ENCODE data around the gene SLC23A1. TPM values are rescaled to one million over a fixed set of nuclear protein-coding genes. Genes with fewer than 3 reads are reported as not detected.
A peak's percentile ranks its signal among the peaks of the same experiment; 100 is the strongest.

Gene SLC23A1
- total and polyA plus RNA-seq, 4 donors = 0.30 to 4.4 (median 0.79) TPM

DNA sequence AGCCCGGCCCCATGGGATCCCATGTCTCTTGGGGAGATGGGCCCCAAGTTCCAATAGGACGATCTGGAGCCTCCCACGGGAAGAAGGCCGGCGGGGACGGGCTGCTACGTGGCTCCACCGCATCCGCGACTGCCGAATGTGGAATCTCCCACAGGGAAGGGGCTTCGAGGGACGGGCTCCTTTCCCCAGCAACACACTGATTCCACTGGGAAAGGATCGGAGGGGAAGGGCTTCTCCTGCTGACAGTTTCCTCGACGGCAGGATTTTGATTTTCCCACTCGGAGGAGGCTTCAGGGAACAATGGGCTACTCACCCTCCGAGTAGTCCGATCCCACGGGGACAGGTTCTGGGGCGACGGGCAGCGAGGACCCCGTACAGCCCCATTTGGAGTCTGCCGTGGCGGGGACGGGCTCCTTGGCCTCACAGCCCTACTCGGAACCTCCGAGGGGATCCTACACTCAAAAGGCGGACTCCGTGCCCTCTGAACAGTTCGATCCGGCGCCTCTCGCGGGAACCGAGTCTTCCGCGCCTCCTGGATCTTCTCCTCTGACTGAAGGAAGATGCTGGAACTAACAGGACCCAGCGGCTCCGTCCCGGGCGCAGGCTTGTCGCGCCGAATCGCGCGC is 10.5 kb upstream of the SLC23A1 start:
- Histone ChIP-seq H3K4me1 (ENCODE audit: control insufficient read depth in 5 of 5, insufficient read depth in 5 of 5, low read length in 5 of 5) (peaks cover 0 to 23% (median under 1%) of the 10 kb centered on the region in 5 donors), H3K9me3 (ENCODE audit: control insufficient read depth in 4 of 4, insufficient read depth in 3 of 4, low read length in 3 of 4) (peaks cover 0 to 2% (median 0%) of the 10 kb centered on the region in 4 donors), H3K4me3 (peak overlapping the region; percentile 38), H3K36me3 (ENCODE audit: control insufficient read depth in 4 of 4, insufficient read depth in 4 of 4, low read length in 4 of 4) (no peaks in the 10 kb centered on the region), H3K9ac (ENCODE audit: insufficient read depth in 1 of 2, low read length in 2 of 2) (no peak overlapping the region), H3K27me3 (ENCODE audit: control insufficient read depth in 3 of 3, insufficient read depth in 3 of 3, low read length in 2 of 3) (peaks cover 0 to 27% (median 17%) of the 10 kb centered on the region in 3 donors), H3K27ac (ENCODE audit: low read depth in 1 of 2, low read length in 1 of 2) (peak overlapping the region in 1 of 2 donors; percentile 93)
- TF ChIP-seq CTCF (IDR thresholded peaks at IDR 0.05; ENCODE audit: control extremely low read depth, extremely low read depth) = no peak
- WGBS, 2 donors = 4 to 15% methylated on average over 49 of the region's 49 CpGs
- no peak for ATAC-seq (ENCODE audit: insufficient read depth, low FRiP score)
- DNase-seq = no peak

DNA sequence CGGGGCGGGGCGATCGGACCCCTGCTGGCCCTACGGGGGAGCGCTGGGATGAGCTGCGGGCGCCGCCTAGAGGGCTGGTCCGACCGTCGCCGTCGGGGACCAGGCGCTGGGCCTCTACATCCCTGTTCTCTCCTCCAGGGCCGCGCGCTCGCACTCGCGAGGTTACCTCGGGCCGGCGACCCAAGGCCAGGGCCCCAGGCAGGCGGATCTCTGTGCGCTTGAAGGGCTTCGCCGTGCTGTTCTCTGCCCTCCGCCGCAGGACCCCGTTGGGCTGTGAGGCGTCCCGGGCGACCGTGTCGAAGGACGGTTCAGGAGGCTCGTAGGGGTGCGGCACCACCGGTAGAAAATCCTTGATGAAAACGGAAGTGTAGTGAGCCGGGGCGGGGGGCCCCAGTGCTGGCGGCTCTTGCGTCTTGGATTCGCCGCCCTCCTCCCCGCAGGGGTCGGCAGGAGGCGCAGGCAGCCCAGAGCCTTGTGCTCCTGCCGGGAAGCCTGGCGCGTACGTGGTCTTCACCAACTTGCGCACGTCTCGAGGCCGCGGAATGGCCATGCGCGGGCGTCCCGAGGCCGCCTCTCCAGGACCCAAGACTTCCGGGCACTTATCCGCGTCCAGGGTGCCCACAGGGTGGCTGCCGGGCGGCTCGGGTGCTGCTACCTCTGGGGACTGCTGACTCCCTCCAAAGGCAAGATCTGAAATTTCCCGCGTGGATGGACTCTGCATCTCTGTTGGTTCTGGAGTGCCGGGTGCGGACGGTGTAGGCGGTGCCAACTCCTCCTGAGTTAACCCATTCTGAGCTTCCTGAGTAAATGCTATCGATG is 9.8 kb upstream of the SLC23A1 start:
- peak; percentile 26 for TF ChIP-seq CTCF (IDR thresholded peaks at IDR 0.05; ENCODE audit: control extremely low read depth, extremely low read depth)
- DNase-seq (peak; percentile 56 to 77 (median 60)), ATAC-seq (ENCODE audit: insufficient read depth, low FRiP score) (peak; percentile 39)
- Histone ChIP-seq H3K9me3 (ENCODE audit: control insufficient read depth in 4 of 4, insufficient read depth in 3 of 4, low read length in 3 of 4) (peaks cover 0 to 2% (median 0%) of the 10 kb centered on the region in 4 donors), H3K36me3 (ENCODE audit: control insufficient read depth in 4 of 4, insufficient read depth in 4 of 4, low read length in 4 of 4) (no peaks in the 10 kb centered on the region), H3K27me3 (ENCODE audit: control insufficient read depth in 3 of 3, insufficient read depth in 3 of 3, low read length in 2 of 3) (peaks cover 0 to 27% (median 17%) of the 10 kb centered on the region in 3 donors), H3K9ac (ENCODE audit: insufficient read depth in 1 of 2, low read length in 2 of 2) (no peak overlapping the region), H3K27ac (ENCODE audit: low read depth in 1 of 2, low read length in 1 of 2) (peak overlapping the region in 1 of 2 donors; percentile 93), H3K4me3 (peak overlapping the region; percentile 38), H3K4me1 (ENCODE audit: control insufficient read depth in 5 of 5, insufficient read depth in 5 of 5, low read length in 5 of 5) (peaks cover 0 to 30% (median 7%) of the 10 kb centered on the region in 5 donors)
- WGBS, 2 donors = 3 to 4% methylated on average over 72 to 77 of the region's 77 CpGs

- H3K4me3 ChIP-seq = no peak overlapping the region
- H3K27ac ChIP-seq (ENCODE audit: low read depth in 1 of 2, low read length in 1 of 2) = peak overlapping the region in 1 of 2 donors; percentile 57
- WGBS, 2 donors = 12 to 16% methylated on average over 33 to 36 of the region's 36 CpGs
- no peak for TF ChIP-seq CTCF (IDR thresholded peaks at IDR 0.05; ENCODE audit: control extremely low read depth, extremely low read depth)
- no peaks in the 10 kb centered on the region for H3K36me3 ChIP-seq (ENCODE audit: control insufficient read depth in 4 of 4, insufficient read depth in 4 of 4, low read length in 4 of 4)
- peaks cover 0 to 27% (median 17%) of the 10 kb centered on the region in 3 donors for H3K27me3 ChIP-seq (ENCODE audit: control insufficient read depth in 3 of 3, insufficient read depth in 3 of 3, low read length in 2 of 3)
- ATAC-seq (ENCODE audit: insufficient read depth, low FRiP score) (no peak), DNase-seq (no peak)
- H3K9ac ChIP-seq (ENCODE audit: insufficient read depth in 1 of 2, low read length in 2 of 2) = no peak overlapping the region
- peaks cover 0 to 2% (median 0%) of the 10 kb centered on the region in 4 donors for H3K9me3 ChIP-seq (ENCODE audit: control insufficient read depth in 4 of 4, insufficient read depth in 3 of 4, low read length in 3 of 4)
- peaks cover 0 to 31% (median 7%) of the 10 kb centered on the region in 5 donors for H3K4me1 ChIP-seq (ENCODE audit: control insufficient read depth in 5 of 5, insufficient read depth in 5 of 5, low read length in 5 of 5)
Observed at GRCh38 chr5:139392324-139392677, 9.2 kb upstream of the SLC23A1 start.
